ENCODE results near the gene RHOF. TPM values are rescaled to one million over a fixed set of nuclear protein-coding genes. Genes with fewer than 3 reads are reported as not detected.

Gene RHOF
- total and polyA plus RNA-seq, 2 of the 8 experiments (the other 6 are each of a cell fraction or from before 2014, with no cell fraction given), result 23.8 to 31.9 TPM

GRCh38 chr12:121828826-121829225, 35.3 kb upstream of the RHOF start:
- H2BK5ac ChIP-seq (ENCODE audit: low read depth, low read length), result no peak overlapping the region
- H2AK5ac ChIP-seq (ENCODE audit: low read depth, low read length), result no peak overlapping the region
- no peak overlapping the region for H3K4ac ChIP-seq (replicated peaks; ENCODE audit: insufficient read length, low read depth, low read length)
- no peak overlapping the region for H3K9ac ChIP-seq (replicated peaks in 1 of 4; ENCODE audit: extremely low read depth in 1 of 4, low read depth in 3 of 4, low read length in 3 of 4)
- no peaks in the 10 kb centered on the region for H3K79me2 ChIP-seq (ENCODE audit: control insufficient read depth in 1 of 2, insufficient read depth in 2 of 2, low read length in 2 of 2)
- no peak overlapping the region for H3K18ac ChIP-seq (ENCODE audit: extremely low read depth, low read length)
- no peak overlapping the region for H4K91ac ChIP-seq (replicated peaks; ENCODE audit: insufficient read length, low read length)
- DNase-seq (ENCODE audit: low read depth in 1 of 2, low spot score in 2 of 2) (no peak), FAIRE-seq (no peak)
- H2AFZ ChIP-seq (ENCODE audit: low read length), result no peak overlapping the region
- no peaks in the 10 kb centered on the region for H3K23me2 ChIP-seq (ENCODE audit: low read depth, low read length)
- TF ChIP-seq SIRT6 (IDR thresholded peaks at IDR 0.05; ENCODE audit: low read length), result no peak
- no peak for TF ChIP-seq EGR1 (IDR thresholded peaks at IDR 0.05; ENCODE audit: borderline replicate concordance, low read depth, low read length)
- H4K5ac ChIP-seq (ENCODE audit: insufficient read length, low read depth, low read length), result no peak overlapping the region
- WGBS, 2 experiments (ENCODE audit: extremely low coverage in 1 of 2, insufficient coverage in 1 of 2, insufficient read length in 1 of 2, insufficient replicate concordance in 2 of 2, low coverage in 1 of 2, low lambda C conversion rate in 2 of 2, missing lambda C conversion rate in 1 of 2), result 84% methylated on average over 7 of the region's 9 CpGs; no CpG with 5 or more reads in 1 of the 2 experiments
- H3K4me1 ChIP-seq (replicated peaks in 1 of 4; ENCODE audit: control insufficient read depth in 3 of 4, insufficient read depth in 4 of 4, low read length in 3 of 4), result no peaks in the 10 kb centered on the region
- H3K9me3 ChIP-seq (ENCODE audit: insufficient read depth in 2 of 2, low read depth in 1 of 2, low read length in 1 of 2), result no peaks in the 10 kb centered on the region
- peaks cover 3 to 42% (median 15%) of the 10 kb centered on the region in 4 experiments; a peak in 7 of 8 replicates for H3K36me3 ChIP-seq (ENCODE audit: control insufficient read depth in 2 of 4, insufficient read depth in 4 of 4, low read length in 3 of 4)
- H2BK12ac ChIP-seq (ENCODE audit: low read depth, low read length), result no peak overlapping the region
- no peak overlapping the region for H2BK120ac ChIP-seq (replicated peaks; ENCODE audit: low read depth, low read length)
- no peak overlapping the region for H2BK15ac ChIP-seq (ENCODE audit: low read length)
- no peaks in the 10 kb centered on the region for H3K27me3 ChIP-seq (replicated peaks in 1 of 4; ENCODE audit: control insufficient read depth in 3 of 4, extremely low read depth in 1 of 4, insufficient read depth in 3 of 4, low read length in 3 of 4)
- H3K56ac ChIP-seq (replicated peaks; ENCODE audit: insufficient read length, low read depth, low read length), result no peak overlapping the region
- ChIA-PET POLR2A (ENCODE audit: partially characterized antibody) (interaction anchor here (1.3 to 6.4 kb wide), 4 partner anchors 9 to 34 kb away, joined by 3 to 50 read pairs (median 28); partner anchors contain the start of genes RHOF and SETD1B), CTCF (ENCODE audit: partially characterized antibody) (interaction anchor here (1.2 to 14.5 kb wide), 3 partner anchors 21 to 34 kb away, joined by 3 to 163 read pairs (median 4); partner anchors contain the start of gene RHOF)
- no peak overlapping the region for H2BK20ac ChIP-seq (ENCODE audit: low read length)
- H3K23ac ChIP-seq (ENCODE audit: insufficient read length), result no peak overlapping the region
- no peak overlapping the region for H4K8ac ChIP-seq (ENCODE audit: extremely low read depth, insufficient read depth, low read length)
- no peak overlapping the region for H3K4me2 ChIP-seq (ENCODE audit: insufficient read depth in 1 of 2, low read depth in 2 of 2, low read length in 2 of 2)
- H3K27ac ChIP-seq (ENCODE audit: low read depth, low read length), result no peak overlapping the region
- H4K20me1 ChIP-seq (replicated peaks in 1 of 2; ENCODE audit: control insufficient read depth in 1 of 2, insufficient read depth in 2 of 2, low read length in 2 of 2), result peaks cover 0 to 7% of the 10 kb centered on the region in 2 experiments
- no peaks in the 10 kb centered on the region for H3K79me1 ChIP-seq (ENCODE audit: low read depth, low read length)
- no peak overlapping the region for H3K14ac ChIP-seq (ENCODE audit: insufficient read length)
- H3K4me3 ChIP-seq (ENCODE audit: extremely low read depth in 1 of 4, insufficient read depth in 2 of 4, low read depth in 3 of 4, low read length in 4 of 4), result no peak overlapping the region
